ENCODE measurements around the gene RNU5B-1. TPM values are rescaled to one million over a fixed set of nuclear protein-coding genes. Genes with fewer than 3 reads are reported as not detected.
"Not testable (repeated sequence)": the region's sequence is repeated elsewhere in the genome, so short reads cannot be mapped to it uniquely, and the experiment has no call there.

The RNU5B-1 gene
- polyA plus RNA-seq, 1 of the 3 experiments (the other 2 are of a cell fraction): not detected

DNA sequence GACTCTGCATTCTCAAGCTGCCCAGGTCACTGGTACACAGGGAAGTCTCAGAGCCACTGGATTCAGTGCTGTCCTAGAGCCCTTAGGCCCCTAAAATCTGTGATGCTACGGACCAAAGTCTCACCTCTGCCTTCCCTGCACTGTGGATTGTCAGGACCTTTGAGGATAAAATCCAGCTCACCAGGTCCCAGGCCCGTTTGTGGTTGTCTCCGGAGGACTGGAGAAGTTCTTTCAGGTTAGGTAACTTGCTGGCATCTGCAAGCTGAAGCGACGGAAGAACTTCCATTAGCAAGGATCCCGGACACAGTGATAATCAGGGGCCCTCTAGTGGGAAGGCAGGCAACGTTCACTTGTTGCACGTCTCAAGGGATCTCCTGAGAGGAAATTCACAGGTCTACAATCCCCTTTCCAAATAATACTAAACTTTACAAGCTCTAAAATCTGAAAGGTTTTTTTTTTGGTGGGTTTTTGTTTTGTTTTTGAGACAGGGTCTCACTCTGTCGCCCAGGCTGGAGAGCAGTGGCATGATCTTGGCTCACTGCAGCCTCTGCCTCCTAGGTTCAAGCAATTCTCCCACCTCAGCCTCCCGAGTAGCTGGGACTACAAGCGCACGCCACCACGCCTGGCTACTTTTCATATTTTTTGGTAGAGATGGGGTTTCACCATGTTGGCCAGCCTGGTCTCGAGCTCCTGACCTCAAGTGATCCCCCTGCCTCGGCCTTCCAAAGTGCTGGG lies 33.5 kb upstream of the RNU5B-1 start:
- H3K36me3 ChIP-seq (replicated peaks in 1 of 2; ENCODE audit: control insufficient read depth in 1 of 2, insufficient read depth in 2 of 2, low read length in 1 of 2); H3K9ac ChIP-seq; POLR2A ChIA-PET; H3K79me2 ChIP-seq (ENCODE audit: insufficient read depth); H3K4me2 ChIP-seq; H2AFZ ChIP-seq (ENCODE audit: low read depth); H3K9me2 ChIP-seq; H3F3A ChIP-seq (replicated peaks; ENCODE audit: insufficient read depth); H3K4me3 ChIP-seq (ENCODE audit: low read depth in 2 of 2, low read length in 1 of 2); H4K20me1 ChIP-seq (ENCODE audit: insufficient read depth); H3K27ac ChIP-seq (ENCODE audit: low read depth in 2 of 2, low read length in 1 of 2); H3K27me3 ChIP-seq (ENCODE audit: insufficient read depth); H3K9me3 ChIP-seq; H3K4me1 ChIP-seq (ENCODE audit: control insufficient read depth in 1 of 2, insufficient read depth in 2 of 2, low read depth in 1 of 2, low read length in 1 of 2): not testable (repeated sequence)
- peak; percentile 67 for DNase-seq
- WGBS (ENCODE audit: low lambda C conversion rate): 50% methylated on average over 14 of the region's 15 CpGs
- TF ChIP-seq, protein P1, sequence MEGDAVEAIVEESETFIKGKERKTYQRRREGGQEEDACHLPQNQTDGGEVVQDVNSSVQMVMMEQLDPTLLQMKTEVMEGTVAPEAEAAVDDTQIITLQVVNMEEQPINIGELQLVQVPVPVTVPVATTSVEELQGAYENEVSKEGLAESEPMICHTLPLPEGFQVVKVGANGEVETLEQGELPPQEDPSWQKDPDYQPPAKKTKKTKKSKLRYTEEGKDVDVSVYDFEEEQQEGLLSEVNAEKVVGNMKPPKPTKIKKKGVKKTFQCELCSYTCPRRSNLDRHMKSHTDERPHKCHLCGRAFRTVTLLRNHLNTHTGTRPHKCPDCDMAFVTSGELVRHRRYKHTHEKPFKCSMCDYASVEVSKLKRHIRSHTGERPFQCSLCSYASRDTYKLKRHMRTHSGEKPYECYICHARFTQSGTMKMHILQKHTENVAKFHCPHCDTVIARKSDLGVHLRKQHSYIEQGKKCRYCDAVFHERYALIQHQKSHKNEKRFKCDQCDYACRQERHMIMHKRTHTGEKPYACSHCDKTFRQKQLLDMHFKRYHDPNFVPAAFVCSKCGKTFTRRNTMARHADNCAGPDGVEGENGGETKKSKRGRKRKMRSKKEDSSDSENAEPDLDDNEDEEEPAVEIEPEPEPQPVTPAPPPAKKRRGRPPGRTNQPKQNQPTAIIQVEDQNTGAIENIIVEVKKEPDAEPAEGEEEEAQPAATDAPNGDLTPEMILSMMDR (IDR thresholded peaks at IDR 0.05): peak; percentile 73
- peak; percentile 86 for TF ChIP-seq RAD21 (IDR thresholded peaks at IDR 0.05; ENCODE audit: low read length)
- peak; percentile 86 for TF ChIP-seq SMC3 (IDR thresholded peaks at IDR 0.05; ENCODE audit: low read depth, low read length)
- CTCF ChIA-PET: interaction anchor here (0.6 to 5.3 kb wide), 39 partner anchors 9 to 237 kb away, joined by 3 to 63 read pairs (median 5); partner anchors contain the start of genes CILP, CLPX and PARP16

DNA sequence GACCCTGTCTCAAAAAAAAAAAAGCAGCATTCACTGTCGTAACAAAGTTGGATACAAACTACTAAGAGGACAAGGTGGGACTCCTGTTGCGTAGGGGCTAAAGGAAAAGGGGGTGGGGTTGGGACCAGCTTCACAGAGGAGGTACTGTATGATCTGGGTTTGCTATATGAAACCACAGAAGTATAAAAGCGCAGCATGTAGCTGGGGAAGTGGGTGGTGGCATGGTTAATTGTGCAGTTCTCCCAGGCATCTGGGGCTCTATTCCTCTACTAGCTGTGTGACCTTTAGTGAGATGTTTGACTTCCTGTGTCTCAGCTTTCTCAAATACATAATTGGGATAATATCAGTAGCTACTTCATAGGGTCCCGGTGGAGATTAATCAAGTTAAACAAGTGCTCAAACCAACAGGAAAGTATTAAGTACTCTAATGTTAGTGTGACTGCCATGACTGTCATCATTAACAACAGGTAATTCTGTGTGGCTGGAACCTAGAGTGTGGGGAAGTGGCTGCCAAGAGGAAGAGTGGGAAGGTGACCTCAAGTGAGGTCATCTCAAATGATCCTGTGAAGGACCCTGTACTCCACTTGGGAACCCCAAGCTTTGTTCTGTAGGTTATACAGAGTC lies 29.3 kb upstream of the RNU5B-1 start:
- Histone ChIP-seq H3K27ac (ENCODE audit: low read depth in 2 of 2, low read length in 1 of 2) (no peak overlapping the region), H2AFZ (ENCODE audit: low read depth) (no peak overlapping the region), H3K9me2 (no peaks in the 10 kb centered on the region), H3K4me2 (no peak overlapping the region), H3K9ac (no peak overlapping the region), H4K20me1 (ENCODE audit: insufficient read depth) (no peaks in the 10 kb centered on the region), H3K4me1 (ENCODE audit: control insufficient read depth in 1 of 2, insufficient read depth in 2 of 2, low read depth in 1 of 2, low read length in 1 of 2) (peaks cover 0 to 6% of the 10 kb centered on the region in 2 experiments; a peak in 1 of 4 replicates), H3K36me3 (replicated peaks in 1 of 2; ENCODE audit: control insufficient read depth in 1 of 2, insufficient read depth in 2 of 2, low read length in 1 of 2) (peaks cover 0 to 1% of the 10 kb centered on the region in 2 experiments), H3K79me2 (ENCODE audit: insufficient read depth) (no peaks in the 10 kb centered on the region), H3K9me3 (no peaks in the 10 kb centered on the region), H3K4me3 (ENCODE audit: low read depth in 2 of 2, low read length in 1 of 2) (no peak overlapping the region), H3K27me3 (ENCODE audit: insufficient read depth) (no peaks in the 10 kb centered on the region), H3F3A (replicated peaks; ENCODE audit: insufficient read depth) (no peaks in the 10 kb centered on the region)
- CTCF ChIA-PET: interaction anchor here (1.0 to 1.6 kb wide), 4 partner anchors 11 to 220 kb away, joined by 3 to 8 read pairs (median 4); no protein-coding TSS in a partner anchor
- DNase-seq: no peak
- WGBS (ENCODE audit: low lambda C conversion rate): 88% methylated on average over 4 of the region's 4 CpGs
- no peak for TF ChIP-seq EP300 (IDR thresholded peaks at IDR 0.05; ENCODE audit: borderline replicate concordance in 1 of 2, low read depth in 1 of 2, low read length in 1 of 2)
- TF ChIP-seq CHD2 (IDR thresholded peaks at IDR 0.05; ENCODE audit: low read length, partially characterized antibody): no peak
- TF ChIP-seq TCF12 (IDR thresholded peaks at IDR 0.05): no peak
- no peak for TF ChIP-seq FOXM1 (IDR thresholded peaks at IDR 0.05; ENCODE audit: low read depth)
- TF ChIP-seq, protein P2, sequence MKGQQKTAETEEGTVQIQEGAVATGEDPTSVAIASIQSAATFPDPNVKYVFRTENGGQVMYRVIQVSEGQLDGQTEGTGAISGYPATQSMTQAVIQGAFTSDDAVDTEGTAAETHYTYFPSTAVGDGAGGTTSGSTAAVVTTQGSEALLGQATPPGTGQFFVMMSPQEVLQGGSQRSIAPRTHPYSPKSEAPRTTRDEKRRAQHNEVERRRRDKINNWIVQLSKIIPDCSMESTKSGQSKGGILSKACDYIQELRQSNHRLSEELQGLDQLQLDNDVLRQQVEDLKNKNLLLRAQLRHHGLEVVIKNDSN (IDR thresholded peaks at IDR 0.05; ENCODE audit: borderline replicate concordance, low read depth): no peak
- TF ChIP-seq NFIC (IDR thresholded peaks at IDR 0.05; ENCODE audit: borderline replicate concordance): no peak
- POLR2A ChIA-PET: no interaction called here

Measured in SK-N-SH (cell line).